Measurements from ENCODE around the gene CRIP3. TPM values are rescaled to one million over a fixed set of nuclear protein-coding genes. Genes with fewer than 3 reads are reported as not detected.

The CRIP3 gene
- total RNA-seq, 2 donors from 2014 or later: 13.4 to 19.3 TPM

GRCh38 chr6:43282060-43282459 is 26.6 kb downstream of the CRIP3 start:
- WGBS, 2 experiments (ENCODE audit: insufficient coverage in 1 of 2, insufficient read length in 1 of 2): 88 to 91% methylated on average over 7 to 9 of the region's 9 CpGs
- DNase-seq: no peak
- Histone ChIP-seq H3K36me3 (ENCODE audit: control insufficient read depth, insufficient read depth, low read length) (no peaks in the 10 kb centered on the region), H3K27me3 (ENCODE audit: control insufficient read depth, insufficient read depth, low read length, poor library complexity, severe bottlenecking) (no peaks in the 10 kb centered on the region), H3K4me1 (ENCODE audit: control insufficient read depth, insufficient read depth, low read length) (peaks cover 5% of the 10 kb centered on the region), H3K9ac (ENCODE audit: extremely low read depth, low read length, poor library complexity, severe bottlenecking) (no peak overlapping the region), H3K9me3 (ENCODE audit: control insufficient read depth, low read length) (no peaks in the 10 kb centered on the region), H3K4me3 (ENCODE audit: low read length) (no peak overlapping the region), H3K27ac (ENCODE audit: low read depth, low read length) (no peak overlapping the region)
- H3K36me3 Mint-ChIP-seq (ENCODE audit: low read depth): no peaks in the 10 kb centered on the region
- TF ChIP-seq CTCF (conservative IDR thresholded peaks at IDR 0.05): no peak
- H3K27ac Mint-ChIP-seq: peak overlapping the region; percentile 9
- H3K9me3 Mint-ChIP-seq: no peaks in the 10 kb centered on the region
- H3K4me1 Mint-ChIP-seq: peaks cover 28% of the 10 kb centered on the region
- peaks cover 25% of the 10 kb centered on the region for H3K27me3 Mint-ChIP-seq (ENCODE audit: insufficient read depth)
- H3K4me3 Mint-ChIP-seq: no peak overlapping the region

GRCh38 chr6:43280234-43280633 is 28.4 kb downstream of the CRIP3 start:
- Mint-ChIP-seq H3K4me1 (peaks cover 29% of the 10 kb centered on the region), H3K27me3 (ENCODE audit: insufficient read depth) (peaks cover 30% of the 10 kb centered on the region), H3K27ac (no peak overlapping the region), H3K4me3 (no peak overlapping the region), H3K36me3 (ENCODE audit: low read depth) (no peaks in the 10 kb centered on the region), H3K9me3 (no peaks in the 10 kb centered on the region)
- 88 to 100% methylated on average over 1 to 2 of the region's 2 CpGs for WGBS, 2 experiments (ENCODE audit: insufficient coverage in 1 of 2, insufficient read length in 1 of 2)
- H3K27ac ChIP-seq (ENCODE audit: low read depth, low read length): no peak overlapping the region
- H3K9ac ChIP-seq (ENCODE audit: extremely low read depth, low read length, poor library complexity, severe bottlenecking): no peak overlapping the region
- peaks cover 12% of the 10 kb centered on the region for H3K4me1 ChIP-seq (ENCODE audit: control insufficient read depth, insufficient read depth, low read length)
- DNase-seq: no peak
- peaks cover 14% of the 10 kb centered on the region for H3K27me3 ChIP-seq (ENCODE audit: control insufficient read depth, insufficient read depth, low read length, poor library complexity, severe bottlenecking)
- no peak overlapping the region for H3K4me3 ChIP-seq (ENCODE audit: low read length)
- H3K36me3 ChIP-seq (ENCODE audit: control insufficient read depth, insufficient read depth, low read length): no peaks in the 10 kb centered on the region
- no peaks in the 10 kb centered on the region for H3K9me3 ChIP-seq (ENCODE audit: control insufficient read depth, low read length)
- no peak for TF ChIP-seq CTCF (conservative IDR thresholded peaks at IDR 0.05)

GRCh38 chr6:43278524-43279078 is 30.0 kb downstream of the CRIP3 start:
- H3K9me3 Mint-ChIP-seq: no peaks in the 10 kb centered on the region
- Histone ChIP-seq H3K27me3 (ENCODE audit: control insufficient read depth, insufficient read depth, low read length, poor library complexity, severe bottlenecking) (peaks cover 30% of the 10 kb centered on the region), H3K27ac (ENCODE audit: low read depth, low read length) (peak overlapping the region; percentile 46), H3K9me3 (ENCODE audit: control insufficient read depth, low read length) (no peaks in the 10 kb centered on the region), H3K4me1 (ENCODE audit: control insufficient read depth, insufficient read depth, low read length) (peaks cover 12% of the 10 kb centered on the region), H3K36me3 (ENCODE audit: control insufficient read depth, insufficient read depth, low read length) (no peaks in the 10 kb centered on the region), H3K9ac (ENCODE audit: extremely low read depth, low read length, poor library complexity, severe bottlenecking) (no peak overlapping the region), H3K4me3 (ENCODE audit: low read length) (no peak overlapping the region)
- H3K4me1 Mint-ChIP-seq: peaks cover 32% of the 10 kb centered on the region
- no peak overlapping the region for H3K27ac Mint-ChIP-seq
- WGBS, 2 experiments (ENCODE audit: insufficient coverage in 1 of 2, insufficient read length in 1 of 2): 25 to 47% methylated on average over 2 to 4 of the region's 4 CpGs
- DNase-seq: no peak
- H3K36me3 Mint-ChIP-seq (ENCODE audit: low read depth): no peaks in the 10 kb centered on the region
- no peak overlapping the region for H3K4me3 Mint-ChIP-seq
- peaks cover 42% of the 10 kb centered on the region for H3K27me3 Mint-ChIP-seq (ENCODE audit: insufficient read depth)
- TF ChIP-seq CTCF (conservative IDR thresholded peaks at IDR 0.05): no peak

Measured in endodermal cell (in vitro differentiated cells).